Measurements from ENCODE around the gene CGNL1.

CGNL1 gene

GRCh38 chr15:57542505-57542817 is 166.2 kb downstream of the CGNL1 start:
- DNase-seq = no peak

- DNase-seq = no peak
Measured at GRCh38 chr15:57544848-57545480, 168.7 kb downstream of the CGNL1 start.

GRCh38 chr15:57545995-57546394 is 169.7 kb downstream of the CGNL1 start:
- DNase-seq = no peak

GRCh38 chr15:57547243-57547755 is 171.0 kb downstream of the CGNL1 start:
- no peak for DNase-seq

GRCh38 chr15:57548351-57548750 is 172.0 kb downstream of the CGNL1 start:
- no peak for DNase-seq

- DNase-seq = no peak
Measured at GRCh38 chr15:57548835-57549234, 172.5 kb downstream of the CGNL1 start.

- DNase-seq = no peak
Measured at GRCh38 chr15:57549935-57550334, 173.6 kb downstream of the CGNL1 start.

GRCh38 chr15:57550640-57551039 is 174.3 kb downstream of the CGNL1 start:
- peak in 32 of 51 donors; percentile 3 to 69 (median 36) for DNase-seq

- no peak for DNase-seq
Measured at GRCh38 chr15:57551715-57552677, 175.7 kb downstream of the CGNL1 start.

- DNase-seq = no peak
Measured at GRCh38 chr15:57552678-57553334, 176.5 kb downstream of the CGNL1 start.

- DNase-seq = no peak
Measured at GRCh38 chr15:57553526-57553925, 177.2 kb downstream of the CGNL1 start.

GRCh38 chr15:57554063-57554811 is 177.9 kb downstream of the CGNL1 start:
- DNase-seq = peak in 24 of 51 donors; percentile 3 to 57 (median 23)

GRCh38 chr15:57554812-57555179 is 178.5 kb downstream of the CGNL1 start:
- DNase-seq = peak in 2 of 51 donors; percentile 20 to 38

- DNase-seq = no peak
Measured at GRCh38 chr15:57555270-57555669, 179.0 kb downstream of the CGNL1 start.

- no peak for DNase-seq
Measured at GRCh38 chr15:57556040-57556439, 179.7 kb downstream of the CGNL1 start.

- DNase-seq = no peak
Measured at GRCh38 chr15:57557267-57557666, 181.0 kb downstream of the CGNL1 start.

- DNase-seq = no peak
Measured at GRCh38 chr15:57557810-57558209, 181.5 kb downstream of the CGNL1 start.

GRCh38 chr15:57559875-57560274 is 183.6 kb downstream of the CGNL1 start:
- DNase-seq = peak in 27 of 51 donors; percentile 1 to 64 (median 23)

- peak in 44 of 51 donors; percentile 11 to 79 (median 54) for DNase-seq
Measured at GRCh38 chr15:57561041-57561711, 184.9 kb downstream of the CGNL1 start.

- no peak for DNase-seq
Measured at GRCh38 chr15:57562196-57562769, 186.0 kb downstream of the CGNL1 start.
